ENCODE results near the gene CFP. TPM values are rescaled to one million over a fixed set of nuclear protein-coding genes. Genes with fewer than 3 reads are reported as not detected.

The CFP gene
- total RNA-seq, 4 donors from 2014 or later = 1.1 to 4.5 (median 2.4) TPM

DNA sequence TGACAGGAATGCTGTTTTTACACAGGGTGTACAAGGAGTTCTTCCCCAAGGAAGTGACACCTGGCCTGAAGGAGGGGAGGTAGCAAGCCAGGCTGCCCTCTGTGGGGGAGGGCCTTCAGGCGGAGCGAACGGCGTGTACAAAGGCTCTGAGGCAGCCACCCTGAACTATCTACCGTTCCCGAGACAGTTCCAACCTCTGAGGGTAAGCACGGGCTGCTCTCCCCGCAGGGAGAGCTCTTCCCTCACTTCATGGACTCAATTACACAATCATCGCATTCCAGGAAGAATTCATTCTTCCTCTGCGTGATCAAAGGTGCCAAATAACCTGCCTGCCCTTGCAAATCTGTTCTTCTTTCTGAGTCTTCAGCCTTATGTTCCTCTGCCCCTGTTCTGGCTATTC is 15.8 kb upstream of the CFP start:
- no peak for DNase-seq (ENCODE audit: low spot score in 2 of 2)
- no peaks in the 10 kb centered on the region for H3K9me3 ChIP-seq
- TF ChIP-seq POLR2AphosphoS5 (IDR thresholded peaks at IDR 0.05) = no peak
- peaks cover 5% of the 10 kb centered on the region for H3K36me3 ChIP-seq
- peaks cover 8% of the 10 kb centered on the region for H3K4me1 ChIP-seq
- H3K27ac ChIP-seq = no peak overlapping the region
- 79% methylated on average over 10 of the region's 10 CpGs for WGBS
- no peaks in the 10 kb centered on the region for H3K27me3 ChIP-seq
- no peak overlapping the region for H3K4me3 ChIP-seq

DNA sequence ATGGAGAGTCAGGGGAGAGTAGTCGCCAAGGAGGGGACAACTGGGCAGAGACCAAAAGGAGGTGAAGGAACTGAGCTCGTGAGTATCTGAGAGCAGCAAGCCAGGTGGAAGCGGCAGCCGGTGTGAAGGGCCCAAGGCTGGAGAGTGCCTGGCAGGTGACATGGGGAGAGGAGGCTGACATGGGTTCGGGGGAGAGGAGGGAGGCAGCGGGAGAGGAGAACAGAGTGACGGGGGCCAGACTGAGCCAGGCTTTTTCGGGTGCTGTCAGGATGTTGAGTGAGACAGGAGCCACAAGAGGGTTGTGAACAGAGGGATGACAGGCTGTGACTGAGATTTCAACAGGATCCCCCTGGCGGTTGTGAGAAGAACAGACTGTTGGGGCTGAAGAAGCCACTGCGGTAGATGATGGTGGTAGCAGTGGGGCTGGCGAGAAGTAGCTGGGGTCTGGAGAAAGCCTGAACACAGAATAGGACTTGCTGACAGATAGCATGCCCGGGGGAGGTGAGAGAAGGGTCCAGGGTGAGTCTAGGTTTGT is 14.9 kb upstream of the CFP start:
- Histone ChIP-seq H3K36me3 (peaks cover 11% of the 10 kb centered on the region), H3K27ac (no peak overlapping the region), H3K4me1 (peaks cover 8% of the 10 kb centered on the region), H3K4me3 (no peak overlapping the region), H3K9me3 (no peaks in the 10 kb centered on the region), H3K27me3 (no peaks in the 10 kb centered on the region)
- TF ChIP-seq POLR2A (IDR thresholded peaks at IDR 0.05) (no peak), POLR2AphosphoS5 (IDR thresholded peaks at IDR 0.05) (no peak), EP300 (IDR thresholded peaks at IDR 0.05) (no peak)
- TF ChIP-seq, protein P1, sequence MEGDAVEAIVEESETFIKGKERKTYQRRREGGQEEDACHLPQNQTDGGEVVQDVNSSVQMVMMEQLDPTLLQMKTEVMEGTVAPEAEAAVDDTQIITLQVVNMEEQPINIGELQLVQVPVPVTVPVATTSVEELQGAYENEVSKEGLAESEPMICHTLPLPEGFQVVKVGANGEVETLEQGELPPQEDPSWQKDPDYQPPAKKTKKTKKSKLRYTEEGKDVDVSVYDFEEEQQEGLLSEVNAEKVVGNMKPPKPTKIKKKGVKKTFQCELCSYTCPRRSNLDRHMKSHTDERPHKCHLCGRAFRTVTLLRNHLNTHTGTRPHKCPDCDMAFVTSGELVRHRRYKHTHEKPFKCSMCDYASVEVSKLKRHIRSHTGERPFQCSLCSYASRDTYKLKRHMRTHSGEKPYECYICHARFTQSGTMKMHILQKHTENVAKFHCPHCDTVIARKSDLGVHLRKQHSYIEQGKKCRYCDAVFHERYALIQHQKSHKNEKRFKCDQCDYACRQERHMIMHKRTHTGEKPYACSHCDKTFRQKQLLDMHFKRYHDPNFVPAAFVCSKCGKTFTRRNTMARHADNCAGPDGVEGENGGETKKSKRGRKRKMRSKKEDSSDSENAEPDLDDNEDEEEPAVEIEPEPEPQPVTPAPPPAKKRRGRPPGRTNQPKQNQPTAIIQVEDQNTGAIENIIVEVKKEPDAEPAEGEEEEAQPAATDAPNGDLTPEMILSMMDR (IDR thresholded peaks at IDR 0.05) = no peak
- no peak for DNase-seq (ENCODE audit: low spot score in 2 of 2)
- 73% methylated on average over 12 of the region's 12 CpGs for WGBS

DNA sequence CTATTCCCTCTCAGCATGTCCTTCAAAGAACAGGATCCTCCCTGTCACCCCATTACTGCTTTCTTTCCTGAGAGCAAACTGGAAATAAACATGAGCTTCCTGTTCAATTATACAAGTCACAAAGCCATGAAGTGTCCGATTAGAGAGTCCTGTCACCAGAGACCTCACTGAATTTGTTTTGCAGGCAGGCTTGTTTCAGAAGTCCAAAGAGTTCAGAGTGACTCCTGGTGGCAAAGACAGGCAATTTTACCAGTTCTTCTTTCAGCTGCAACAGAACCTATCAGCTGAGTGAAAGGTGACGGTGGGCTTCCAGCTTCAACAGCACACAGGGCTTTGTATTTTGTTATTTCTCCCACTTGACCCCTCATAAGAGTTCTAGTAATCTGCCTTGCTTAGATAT is 14.2 kb upstream of the CFP start:
- Histone ChIP-seq H3K27me3 (no peaks in the 10 kb centered on the region), H3K9me3 (no peaks in the 10 kb centered on the region), H3K4me1 (peaks cover 2% of the 10 kb centered on the region), H3K27ac (no peak overlapping the region), H3K36me3 (peaks cover 18% of the 10 kb centered on the region), H3K4me3 (no peak overlapping the region)
- 34% methylated on average over 2 of the region's 2 CpGs for WGBS
- DNase-seq (ENCODE audit: low spot score in 2 of 2) = no peak
- no peak for TF ChIP-seq POLR2AphosphoS5 (IDR thresholded peaks at IDR 0.05)
- TF ChIP-seq EP300 (IDR thresholded peaks at IDR 0.05) = no peak
- TF ChIP-seq POLR2A (IDR thresholded peaks at IDR 0.05) = no peak
- TF ChIP-seq, protein P1 (IDR thresholded peaks at IDR 0.05) = no peak

DNA sequence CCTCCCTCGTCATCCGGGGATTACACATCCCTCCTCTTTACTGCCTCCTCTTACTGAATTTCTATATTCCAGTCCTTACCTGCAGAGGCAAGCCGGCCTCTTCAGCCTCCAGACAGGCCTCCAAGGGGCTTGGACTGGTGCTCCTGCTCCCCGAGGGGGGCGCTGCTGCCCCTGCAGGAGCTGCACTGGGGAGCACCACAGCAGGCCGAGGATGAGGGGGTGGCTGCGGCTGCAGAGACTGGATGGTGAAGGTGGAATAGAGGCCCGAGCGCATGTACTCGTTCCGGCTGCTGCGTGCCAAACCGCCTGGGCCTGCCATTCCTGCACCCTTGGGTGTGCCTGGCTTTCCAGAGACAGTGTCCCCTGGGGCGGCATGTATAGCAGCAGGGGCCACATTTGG is 9.1 kb upstream of the CFP start:
- no peak overlapping the region for H3K4me3 ChIP-seq
- no peaks in the 10 kb centered on the region for H3K4me1 ChIP-seq
- DNase-seq (ENCODE audit: low spot score in 2 of 2) = peak in 1 of 2 donors; percentile 60
- WGBS = 84% methylated on average over 11 of the region's 14 CpGs
- H3K27me3 ChIP-seq = no peaks in the 10 kb centered on the region
- H3K36me3 ChIP-seq = peaks cover 46% of the 10 kb centered on the region
- no peak for TF ChIP-seq EP300 (IDR thresholded peaks at IDR 0.05)
- no peak for TF ChIP-seq POLR2A (IDR thresholded peaks at IDR 0.05)
- TF ChIP-seq, protein P1 (IDR thresholded peaks at IDR 0.05) = no peak
- TF ChIP-seq POLR2AphosphoS5 (IDR thresholded peaks at IDR 0.05) = no peak
- H3K27ac ChIP-seq = no peak overlapping the region
- H3K9me3 ChIP-seq = no peaks in the 10 kb centered on the region

DNA sequence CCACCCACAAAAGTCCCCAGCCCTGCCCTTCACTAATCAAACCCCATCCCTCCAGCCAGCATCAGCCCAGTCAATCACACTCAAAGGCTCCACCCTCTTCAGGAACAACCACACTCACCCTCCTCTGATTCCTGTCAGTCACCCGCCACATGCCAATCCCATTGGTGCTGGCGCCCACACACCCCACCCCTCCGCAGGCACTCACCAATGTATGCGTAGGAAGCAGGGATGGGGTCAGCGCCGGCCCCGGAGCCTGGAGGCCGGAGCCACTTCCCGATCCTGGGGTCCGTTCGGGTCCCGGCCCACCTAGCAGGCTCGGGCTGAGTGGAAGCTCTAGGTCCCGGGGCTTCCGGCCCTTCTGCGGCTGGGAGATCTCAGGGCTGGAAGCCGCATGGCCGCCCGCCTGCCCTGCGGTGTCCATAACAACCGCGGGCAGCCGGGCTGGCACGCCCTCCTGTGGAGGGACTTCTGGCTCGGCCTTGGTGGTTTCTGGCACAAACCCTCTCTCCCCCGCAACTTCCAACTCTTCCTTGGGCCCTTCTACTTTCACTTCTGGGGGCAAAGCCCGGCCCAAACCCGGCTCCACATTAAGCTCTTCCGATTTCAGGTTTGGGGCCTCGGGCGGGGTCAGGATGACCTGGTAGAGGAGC is 7.9 kb upstream of the CFP start:
- H3K27ac ChIP-seq = no peak overlapping the region
- H3K4me1 ChIP-seq = no peaks in the 10 kb centered on the region
- 79% methylated on average over 17 of the region's 31 CpGs for WGBS
- H3K4me3 ChIP-seq = peak overlapping the region; percentile 7
- H3K27me3 ChIP-seq = no peaks in the 10 kb centered on the region
- peaks cover 46% of the 10 kb centered on the region for H3K36me3 ChIP-seq
- TF ChIP-seq POLR2AphosphoS5 (IDR thresholded peaks at IDR 0.05) (no peak), POLR2A (IDR thresholded peaks at IDR 0.05) (no peak), EP300 (IDR thresholded peaks at IDR 0.05) (no peak)
- TF ChIP-seq, protein P1 (IDR thresholded peaks at IDR 0.05) = no peak
- H3K9me3 ChIP-seq = no peaks in the 10 kb centered on the region
- no peak for DNase-seq (ENCODE audit: low spot score in 2 of 2)
